CD4-positive, alpha-beta T cell (primary cell): Measurements from ENCODE around the gene ZNF423. TPM values are rescaled to one million over a fixed set of nuclear protein-coding genes. Genes with fewer than 3 reads are reported as not detected.

Source experiments
- ATAC-seq: fragments of 200-7000 bp; cut with Tn5 transposase; one replicate; pipeline ENCODE4 v1.10.0; 2022; ENCODE audit warnings: mild to moderate bottlenecking; ENCODE audit not compliant: poor library complexity
- CTCF ChIA-PET: fragments of 350-600 bp; sonication (Branson Sonifier 250); formaldehyde crosslinking; loops from one replicate; lab custom pipeline; 2021; ENCODE audit warnings: antibody characterized with exemption, inconsistent platforms; lab: Charles Lee
- POLR2A ChIA-PET: fragments of 350-600 bp; sonication (Branson Sonifier 250); formaldehyde crosslinking; loops from one replicate; lab custom pipeline; 2021; ENCODE audit warnings: antibody characterized with exemption, inconsistent platforms; lab: Charles Lee
- DNase-seq, 14 experiments: peaks; one replicate each; pipeline ENCODE4 v3.0.0-alpha.2; 2013 to 2020; ENCODE audit warnings: mixed read lengths in 2 of 14
- H3K27ac ChIP-seq, 2 donors: one replicate each; pipeline versions ENCODE4 v1.5.1 to v1.7.0; 2013; ENCODE audit warnings: low read length in 2 of 2, low read depth in 1 of 2, mild to moderate bottlenecking in 1 of 2
- H3K27me3 ChIP-seq, 2 experiments: 1 replicate in 1 of 2; 2 replicates in 1 of 2; pipeline versions ENCODE4 v1.6.1 to v1.7.0; 2013; ENCODE audit warnings: low read length in 2 of 2, control low read depth in 1 of 2, mild to moderate bottlenecking in 1 of 2, moderate library complexity in 1 of 2; ENCODE audit not compliant: insufficient read depth in 2 of 2, control insufficient read depth in 1 of 2
- H3K36me3 ChIP-seq: one replicate; pipeline ENCODE4 v1.6.1; 2013; ENCODE audit warnings: low read length, control low read depth; ENCODE audit not compliant: insufficient read depth
- H3K4me1 ChIP-seq: one replicate; pipeline ENCODE4 v1.6.1; 2013; ENCODE audit warnings: low read length, control low read depth; ENCODE audit not compliant: insufficient read depth
- H3K4me3 ChIP-seq: one replicate; pipeline ENCODE4 v1.5.1; 2013; ENCODE audit warnings: mild to moderate bottlenecking, low read length, moderate library complexity
- H3K9me3 ChIP-seq, 2 experiments: 1 replicate in 1 of 2; 2 replicates in 1 of 2; pipeline versions ENCODE4 v1.6.1 to v1.7.0; 2013; ENCODE audit warnings: low read length in 2 of 2, mild to moderate bottlenecking in 2 of 2, control low read depth in 1 of 2, moderate library complexity in 1 of 2; ENCODE audit not compliant: control insufficient read depth in 1 of 2, insufficient read depth in 1 of 2
- H3K27ac Mint-ChIP-seq: one replicate; pipeline ENCODE4 v1.8.0; 2020; ENCODE audit warnings: mixed read lengths
- H3K27me3 Mint-ChIP-seq: one replicate; pipeline ENCODE4 v1.8.0; 2021; ENCODE audit warnings: mixed read lengths
- H3K36me3 Mint-ChIP-seq: one replicate; pipeline ENCODE4 v1.8.0; 2021; ENCODE audit warnings: low read depth, mixed read lengths
- H3K4me1 Mint-ChIP-seq: one replicate; pipeline ENCODE4 v1.8.0; 2021; ENCODE audit warnings: low read depth, mixed read lengths
- H3K4me3 Mint-ChIP-seq: one replicate; pipeline ENCODE4 v1.8.0; 2020; ENCODE audit warnings: mild to moderate bottlenecking, mixed read lengths
- H3K9me3 Mint-ChIP-seq: one replicate; pipeline ENCODE4 v1.8.0; 2020; ENCODE audit warnings: mixed read lengths
- CTCF ChIP-seq: fragments of 200-600 bp; IDR thresholded peaks from one replicate; pipeline ENCODE4 v1.8.0; 2022; ENCODE audit warnings: antibody characterized with exemption, mild to moderate bottlenecking
- intact Hi-C, 2 experiments: fragments of 100-400 bp; cut with DNase I in 1 of 2; cut with micrococcal nuclease in 1 of 2; formaldehyde crosslinking; loops; one replicate each; pipeline versions ENCODE4 v1.15.1 to v1.9.0; 2023 to 2025; cut with DNase I, micrococcal nuclease
- total RNA-seq, 174 experiments: library from RNA in 2 of 174; stranded (reverse) in 2 of 174; gene quantifications; one replicate each; pipeline ENCODE4 v1.2.3 and lab custom pipeline; 2021 to 2026

The ZNF423 gene
- total RNA-seq, 2 experiments from 2014 or later: not detected

GRCh38 chr16:49674351-49674851, 181.5 kb downstream of the ZNF423 start:
- Histone ChIP-seq H3K9me3 (peaks cover 0 to 5% of the 10 kb centered on the region in 2 experiments), H3K27me3 (no peaks in the 10 kb centered on the region), H3K36me3 (no peaks in the 10 kb centered on the region), H3K4me3 (no peak overlapping the region), H3K27ac (no peak overlapping the region), H3K4me1 (no peaks in the 10 kb centered on the region)
- Mint-ChIP-seq H3K27ac (no peak overlapping the region), H3K27me3 (peaks cover 6% of the 10 kb centered on the region), H3K4me3 (no peak overlapping the region), H3K36me3 (no peaks in the 10 kb centered on the region), H3K9me3 (no peaks in the 10 kb centered on the region), H3K4me1 (no peaks in the 10 kb centered on the region)
- ATAC-seq (no peak), DNase-seq (no peak)
- TF ChIP-seq CTCF: no peak
- intact Hi-C loops: no loop called here
- ChIA-PET CTCF (no interaction called here), POLR2A (no interaction called here)

GRCh38 chr16:49673442-49673841, 182.5 kb downstream of the ZNF423 start:
- no peaks in the 10 kb centered on the region for H3K4me1 Mint-ChIP-seq
- no peaks in the 10 kb centered on the region for H3K9me3 Mint-ChIP-seq
- H3K4me3 Mint-ChIP-seq: no peak overlapping the region
- Histone ChIP-seq H3K27me3 (no peaks in the 10 kb centered on the region), H3K27ac (no peak overlapping the region), H3K36me3 (no peaks in the 10 kb centered on the region), H3K4me1 (no peaks in the 10 kb centered on the region), H3K4me3 (no peak overlapping the region), H3K9me3 (no peaks in the 10 kb centered on the region)
- DNase-seq (no peak), ATAC-seq (no peak)
- no peaks in the 10 kb centered on the region for H3K36me3 Mint-ChIP-seq
- no peak overlapping the region for H3K27ac Mint-ChIP-seq
- H3K27me3 Mint-ChIP-seq: peaks cover 6% of the 10 kb centered on the region
- CTCF ChIA-PET: no interaction called here
- intact Hi-C loops: no loop called here
- POLR2A ChIA-PET: no interaction called here
- no peak for TF ChIP-seq CTCF

- ATAC-seq (no peak), DNase-seq (no peak)
- Mint-ChIP-seq H3K4me1 (no peaks in the 10 kb centered on the region), H3K9me3 (no peaks in the 10 kb centered on the region), H3K36me3 (no peaks in the 10 kb centered on the region), H3K4me3 (no peak overlapping the region), H3K27ac (no peak overlapping the region), H3K27me3 (peaks cover 6% of the 10 kb centered on the region)
- no peak overlapping the region for H3K4me3 ChIP-seq
- ChIA-PET POLR2A (no interaction called here), CTCF (no interaction called here)
- no peaks in the 10 kb centered on the region for H3K27me3 ChIP-seq
- H3K27ac ChIP-seq: no peak overlapping the region
- no peaks in the 10 kb centered on the region for H3K9me3 ChIP-seq
- H3K36me3 ChIP-seq: no peaks in the 10 kb centered on the region
- H3K4me1 ChIP-seq: no peaks in the 10 kb centered on the region
- intact Hi-C loops: no loop called here
- TF ChIP-seq CTCF: no peak
Measured at GRCh38 chr16:49672753-49673152, 183.2 kb downstream of the ZNF423 start.
